Breast epithelium (tissue), 3 donors: ENCODE measurements around the gene TSTD1.

ENCODE experiments used
- CTCF ChIP-seq, 3 donors: fragments of 450-650 bp; IDR thresholded peaks; one replicate each; pipeline ENCODE4 v1.5.1; 2016 to 2017; ENCODE audit warnings: antibody characterized with exemption in 3 of 3, mild to moderate bottlenecking in 3 of 3, moderate library complexity in 3 of 3
- POLR2A ChIP-seq: fragments of 450-650 bp; IDR thresholded peaks from one replicate; pipeline ENCODE4 v1.6.1; 2016; ENCODE audit warnings: antibody characterized with exemption, mild to moderate bottlenecking, moderate library complexity

DNA sequence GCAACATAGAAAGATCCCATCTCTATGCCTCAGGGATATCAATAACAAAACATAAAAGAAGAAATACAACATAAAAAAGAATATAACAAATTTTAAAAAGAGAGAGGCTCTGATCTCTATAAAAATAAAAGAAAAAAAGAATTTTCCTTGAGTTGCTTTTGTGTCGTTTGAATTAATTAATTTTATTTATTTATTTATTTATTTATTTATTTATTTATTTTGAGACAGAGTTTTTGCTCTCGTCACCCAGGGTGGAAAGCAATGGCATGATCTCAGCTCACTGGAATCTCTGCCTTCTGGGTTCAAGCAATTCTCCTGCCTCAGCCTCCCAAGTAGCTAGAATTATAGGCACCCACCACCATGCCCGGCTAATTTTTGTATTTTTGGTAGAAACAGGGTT, 26.3 kb downstream of the TSTD1 start:
- TF ChIP-seq CTCF (IDR thresholded peaks at IDR 0.05) (no peak), POLR2A (no peak)
